Measurements from ENCODE around the gene MFSD6. TPM values are rescaled to one million over a fixed set of nuclear protein-coding genes. Genes with fewer than 3 reads are reported as not detected.

Gene MFSD6
- polyA plus RNA-seq, 2 of the 4 experiments (the other 2 are of a cell fraction): 14.3 to 41.3 TPM

GRCh38 chr2:190534310-190535120 is 126.4 kb downstream of the MFSD6 start, which contains the start of gene NEMP2 (continued):
- no peak for TF ChIP-seq POLR2AphosphoS2 (conservative IDR thresholded peaks at IDR 0.05; ENCODE audit: low read length)
- TF ChIP-seq TFCP2L1 (CRISPR knock-in tag; IDR thresholded peaks at IDR 0.05): 0 out of 2 replicates have a peak, but pooled peaks have one; percentile 11
- peak; percentile 77; the same call in 1 of the 2 replicates for TF ChIP-seq HOXB5 (CRISPR knock-in tag; IDR thresholded peaks at IDR 0.05)
- TF ChIP-seq, protein P1, sequence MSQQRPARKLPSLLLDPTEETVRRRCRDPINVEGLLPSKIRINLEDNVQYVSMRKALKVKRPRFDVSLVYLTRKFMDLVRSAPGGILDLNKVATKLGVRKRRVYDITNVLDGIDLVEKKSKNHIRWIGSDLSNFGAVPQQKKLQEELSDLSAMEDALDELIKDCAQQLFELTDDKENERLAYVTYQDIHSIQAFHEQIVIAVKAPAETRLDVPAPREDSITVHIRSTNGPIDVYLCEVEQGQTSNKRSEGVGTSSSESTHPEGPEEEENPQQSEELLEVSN (IDR thresholded peaks at IDR 0.05; ENCODE audit: borderline replicate concordance, low read depth): peak; percentile 92
- TF ChIP-seq NPAS2 (CRISPR knock-in tag; IDR thresholded peaks at IDR 0.05; ENCODE audit: borderline replicate concordance): no peak
- TF ChIP-seq TP53 (CRISPR knock-in tag; IDR thresholded peaks at IDR 0.05): peak; percentile 83; the same call in 1 of the 2 replicates
- no peak for TF ChIP-seq ESRRA (IDR thresholded peaks at IDR 0.05; ENCODE audit: borderline replicate concordance, low read length)
- TF ChIP-seq KDM5A (IDR thresholded peaks at IDR 0.05): no peak

DNA sequence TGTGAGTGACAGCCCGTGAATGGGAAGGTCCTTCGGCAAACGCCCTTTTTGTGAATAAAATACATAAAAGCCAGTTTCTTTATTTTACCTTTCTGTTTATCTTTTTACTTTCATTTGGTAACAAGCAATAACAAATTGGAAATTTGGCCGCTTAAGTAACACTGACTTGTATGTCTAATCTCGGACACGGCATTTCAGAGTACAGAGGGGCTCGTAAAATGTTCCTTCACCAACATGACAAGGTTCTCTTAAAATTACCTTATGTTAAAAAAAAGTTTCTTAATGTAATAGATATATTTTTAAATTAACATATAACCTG is 126.9 kb downstream of the MFSD6 start:
- no peak for DNase-seq (ENCODE audit: low read depth in 1 of 2, low spot score in 1 of 2)
- ChIA-PET CTCF (no interaction called here), POLR2A (interaction anchor here (0.9 to 1.8 kb wide), 4 partner anchors 39 to 115 kb away, joined by 3 to 6 read pairs (median 3); partner anchors contain the start of gene NAB1)
- peak overlapping the region; percentile 93 to 97 for H3K27ac ChIP-seq
- peaks cover 22% of the 10 kb centered on the region for H3K4me1 ChIP-seq
- TF ChIP-seq EP300 (IDR thresholded peaks at IDR 0.05) (no peak), HEYL (CRISPR knock-in tag; IDR thresholded peaks at IDR 0.05) (0 out of 2 replicates have a peak, but pooled peaks have one; percentile 13), FOXS1 (CRISPR knock-in tag; IDR thresholded peaks at IDR 0.05) (no peak)
- no peak; a peak in 1 of 6 replicates for ATAC-seq
- peaks cover 24% of the 10 kb centered on the region for H3K9me3 ChIP-seq
- H3K4me2 ChIP-seq: peak overlapping the region; percentile 92
- 4% methylated on average over 7 of the region's 7 CpGs for WGBS (ENCODE audit: missing lambda C conversion rate)
- peak overlapping the region; percentile 60 for H3K4me3 ChIP-seq
- FAIRE-seq: no peak

- ChIA-PET CTCF (no interaction called here), POLR2A (no interaction called here)
- Histone ChIP-seq H3K4me3 (peak overlapping the region; percentile 60), H3K27ac (peak overlapping the region; percentile 93 to 97), H3K4me1 (peaks cover 18% of the 10 kb centered on the region; the same call in 2 of the 3 replicates), H3K9me3 (peaks cover 29% of the 10 kb centered on the region), H3K4me2 (peak overlapping the region; percentile 92)
- ATAC-seq (no peak), FAIRE-seq (no peak), DNase-seq (ENCODE audit: low read depth in 1 of 2, low spot score in 1 of 2) (no peak)
- no peak for TF ChIP-seq RNF2 (IDR thresholded peaks at IDR 0.05; ENCODE audit: borderline replicate concordance, low read depth)
- TF ChIP-seq, protein P2, sequence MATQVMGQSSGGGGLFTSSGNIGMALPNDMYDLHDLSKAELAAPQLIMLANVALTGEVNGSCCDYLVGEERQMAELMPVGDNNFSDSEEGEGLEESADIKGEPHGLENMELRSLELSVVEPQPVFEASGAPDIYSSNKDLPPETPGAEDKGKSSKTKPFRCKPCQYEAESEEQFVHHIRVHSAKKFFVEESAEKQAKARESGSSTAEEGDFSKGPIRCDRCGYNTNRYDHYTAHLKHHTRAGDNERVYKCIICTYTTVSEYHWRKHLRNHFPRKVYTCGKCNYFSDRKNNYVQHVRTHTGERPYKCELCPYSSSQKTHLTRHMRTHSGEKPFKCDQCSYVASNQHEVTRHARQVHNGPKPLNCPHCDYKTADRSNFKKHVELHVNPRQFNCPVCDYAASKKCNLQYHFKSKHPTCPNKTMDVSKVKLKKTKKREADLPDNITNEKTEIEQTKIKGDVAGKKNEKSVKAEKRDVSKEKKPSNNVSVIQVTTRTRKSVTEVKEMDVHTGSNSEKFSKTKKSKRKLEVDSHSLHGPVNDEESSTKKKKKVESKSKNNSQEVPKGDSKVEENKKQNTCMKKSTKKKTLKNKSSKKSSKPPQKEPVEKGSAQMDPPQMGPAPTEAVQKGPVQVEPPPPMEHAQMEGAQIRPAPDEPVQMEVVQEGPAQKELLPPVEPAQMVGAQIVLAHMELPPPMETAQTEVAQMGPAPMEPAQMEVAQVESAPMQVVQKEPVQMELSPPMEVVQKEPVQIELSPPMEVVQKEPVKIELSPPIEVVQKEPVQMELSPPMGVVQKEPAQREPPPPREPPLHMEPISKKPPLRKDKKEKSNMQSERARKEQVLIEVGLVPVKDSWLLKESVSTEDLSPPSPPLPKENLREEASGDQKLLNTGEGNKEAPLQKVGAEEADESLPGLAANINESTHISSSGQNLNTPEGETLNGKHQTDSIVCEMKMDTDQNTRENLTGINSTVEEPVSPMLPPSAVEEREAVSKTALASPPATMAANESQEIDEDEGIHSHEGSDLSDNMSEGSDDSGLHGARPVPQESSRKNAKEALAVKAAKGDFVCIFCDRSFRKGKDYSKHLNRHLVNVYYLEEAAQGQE (IDR thresholded peaks at IDR 0.05): no peak
- TF ChIP-seq CHD2 (IDR thresholded peaks at IDR 0.05; ENCODE audit: low read length, partially characterized antibody): no peak
- 81% methylated on average over 1 of the region's 1 CpG for WGBS (ENCODE audit: missing lambda C conversion rate)
These were observed 127.4 kb downstream of the MFSD6 start for GRCh38 chr2:190535586-190535985.

- Histone ChIP-seq H3K4me2 (no peak overlapping the region), H3K27ac (no peak overlapping the region), H3K9me3 (peaks cover 34% of the 10 kb centered on the region), H3K4me3 (no peak overlapping the region), H3K4me1 (peaks cover 15% of the 10 kb centered on the region; the same call in 2 of the 3 replicates)
- ChIA-PET CTCF (no interaction called here), POLR2A (no interaction called here)
- no peak for FAIRE-seq
- no peak for ATAC-seq
- no peak for TF ChIP-seq MAZ (IDR thresholded peaks at IDR 0.05; ENCODE audit: borderline replicate concordance, low read depth, low read length)
- no peak for TF ChIP-seq NPAS2 (CRISPR knock-in tag; IDR thresholded peaks at IDR 0.05; ENCODE audit: borderline replicate concordance)
- no peak for TF ChIP-seq ESRRA (IDR thresholded peaks at IDR 0.05; ENCODE audit: borderline replicate concordance, low read length)
- no peak for TF ChIP-seq ZSCAN20 (CRISPR knock-in tag; IDR thresholded peaks at IDR 0.05)
- TF ChIP-seq SMC3 (IDR thresholded peaks at IDR 0.05): no peak
- no peak for TF ChIP-seq RARB (CRISPR knock-in tag; IDR thresholded peaks at IDR 0.05)
- no peak for TF ChIP-seq NFE2L2 (conservative IDR thresholded peaks at IDR 0.05; ENCODE audit: low read length)
- no peak for TF ChIP-seq PBX3 (IDR thresholded peaks at IDR 0.05)
- no peak for TF ChIP-seq ZC3H11A (IDR thresholded peaks at IDR 0.05)
- TF ChIP-seq PHF8 (IDR thresholded peaks at IDR 0.05; ENCODE audit: borderline replicate concordance, low read depth): no peak
- WGBS (ENCODE audit: missing lambda C conversion rate): 95% methylated on average over 1 of the region's 1 CpG
- DNase-seq (ENCODE audit: low read depth in 1 of 2, low spot score in 1 of 2): peak in 1 of 2 experiments; percentile 65
These were observed 129.6 kb downstream of the MFSD6 start for GRCh38 chr2:190537765-190538164.
